Lower leg skin (tissue), 4 donors: ENCODE results near the gene LAMA4. TPM values are rescaled to one million over a fixed set of nuclear protein-coding genes. Genes with fewer than 3 reads are reported as not detected.

Source experiments
- DNase-seq, 2 donors: peaks; one replicate each; pipeline ENCODE4 v3.0.0-alpha.2; 2019; ENCODE audit warnings: low spot score in 2 of 2
- H3K4me3 ChIP-seq: fragments of 200-600 bp; sonication (generic); 2 replicates; pipeline ENCODE4 v1.5.1; 2017; ENCODE audit warnings: mild to moderate bottlenecking, low read depth; ENCODE audit not compliant: poor library complexity, severe bottlenecking
- POLR2A ChIP-seq, 2 donors: fragments of 450-650 bp; IDR thresholded peaks; one replicate each; pipeline ENCODE4 v1.6.1; 2016 to 2017; ENCODE audit warnings: antibody characterized with exemption in 2 of 2, mild to moderate bottlenecking in 1 of 2, moderate library complexity in 1 of 2
- WGBS, 2 donors: methylation state at CpG; one replicate each; pipeline ENCODE4 v1.1.5; 2018; 5-methylcytosine and 5-hydroxymethylcytosine counted together
- intact Hi-C: fragments of 100-400 bp; cut with DNase I; formaldehyde crosslinking; loops from one replicate; pipeline ENCODE4 v1.15.0; 2023; ENCODE audit warnings: low total_unique reads
- total RNA-seq, 4 donors: library from RNA; depleted of rRNA; stranded (reverse); fragments of >200 nt; gene quantifications; one replicate each; pipeline ENCODE4 v1.1.0, GENCODE V29; 2016
- TF ChIP-seq, protein P1 (sequence below), 3 donors: fragments of 450-650 bp; IDR thresholded peaks; one replicate each; pipeline ENCODE4 v1.5.1; 2016; ENCODE audit warnings: antibody characterized with exemption in 3 of 3, mild to moderate bottlenecking in 3 of 3, moderate library complexity in 2 of 3

Gene LAMA4
- total RNA-seq, 4 donors from 2014 or later, result 11.0 to 18.7 (median 17.4) TPM

DNA sequence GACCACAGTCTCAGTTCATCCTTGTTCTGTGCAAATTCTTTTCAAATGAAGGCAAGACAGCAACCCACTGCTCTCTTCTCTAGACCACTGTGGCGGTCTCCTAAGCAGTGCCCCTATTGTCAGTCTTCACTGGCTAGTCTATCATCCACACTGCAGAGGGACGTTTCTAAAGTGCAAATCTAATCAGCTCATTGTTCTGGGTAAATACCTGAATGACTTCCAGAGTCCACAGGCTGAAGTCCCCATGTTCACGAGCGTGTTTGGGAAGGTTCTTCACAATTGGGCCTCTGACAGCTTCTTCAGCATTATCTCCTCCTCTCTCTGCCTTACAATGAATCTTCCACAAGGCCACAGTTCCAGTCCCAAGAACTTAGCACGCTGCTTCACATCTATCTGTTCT, 73.2 kb downstream of the LAMA4 start:
- no peak overlapping the region for H3K4me3 ChIP-seq
- TF ChIP-seq POLR2A (IDR thresholded peaks at IDR 0.05), result no peak
- TF ChIP-seq, protein P1, sequence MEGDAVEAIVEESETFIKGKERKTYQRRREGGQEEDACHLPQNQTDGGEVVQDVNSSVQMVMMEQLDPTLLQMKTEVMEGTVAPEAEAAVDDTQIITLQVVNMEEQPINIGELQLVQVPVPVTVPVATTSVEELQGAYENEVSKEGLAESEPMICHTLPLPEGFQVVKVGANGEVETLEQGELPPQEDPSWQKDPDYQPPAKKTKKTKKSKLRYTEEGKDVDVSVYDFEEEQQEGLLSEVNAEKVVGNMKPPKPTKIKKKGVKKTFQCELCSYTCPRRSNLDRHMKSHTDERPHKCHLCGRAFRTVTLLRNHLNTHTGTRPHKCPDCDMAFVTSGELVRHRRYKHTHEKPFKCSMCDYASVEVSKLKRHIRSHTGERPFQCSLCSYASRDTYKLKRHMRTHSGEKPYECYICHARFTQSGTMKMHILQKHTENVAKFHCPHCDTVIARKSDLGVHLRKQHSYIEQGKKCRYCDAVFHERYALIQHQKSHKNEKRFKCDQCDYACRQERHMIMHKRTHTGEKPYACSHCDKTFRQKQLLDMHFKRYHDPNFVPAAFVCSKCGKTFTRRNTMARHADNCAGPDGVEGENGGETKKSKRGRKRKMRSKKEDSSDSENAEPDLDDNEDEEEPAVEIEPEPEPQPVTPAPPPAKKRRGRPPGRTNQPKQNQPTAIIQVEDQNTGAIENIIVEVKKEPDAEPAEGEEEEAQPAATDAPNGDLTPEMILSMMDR (IDR thresholded peaks at IDR 0.05), result no peak
- WGBS, 2 donors, result 75 to 79% methylated on average over 5 of the region's 5 CpGs
- intact Hi-C loops, result loop anchor here (5.0 kb wide), 1 partner anchor 131 kb away; no protein-coding TSS in a partner anchor
- no peak for DNase-seq

DNA sequence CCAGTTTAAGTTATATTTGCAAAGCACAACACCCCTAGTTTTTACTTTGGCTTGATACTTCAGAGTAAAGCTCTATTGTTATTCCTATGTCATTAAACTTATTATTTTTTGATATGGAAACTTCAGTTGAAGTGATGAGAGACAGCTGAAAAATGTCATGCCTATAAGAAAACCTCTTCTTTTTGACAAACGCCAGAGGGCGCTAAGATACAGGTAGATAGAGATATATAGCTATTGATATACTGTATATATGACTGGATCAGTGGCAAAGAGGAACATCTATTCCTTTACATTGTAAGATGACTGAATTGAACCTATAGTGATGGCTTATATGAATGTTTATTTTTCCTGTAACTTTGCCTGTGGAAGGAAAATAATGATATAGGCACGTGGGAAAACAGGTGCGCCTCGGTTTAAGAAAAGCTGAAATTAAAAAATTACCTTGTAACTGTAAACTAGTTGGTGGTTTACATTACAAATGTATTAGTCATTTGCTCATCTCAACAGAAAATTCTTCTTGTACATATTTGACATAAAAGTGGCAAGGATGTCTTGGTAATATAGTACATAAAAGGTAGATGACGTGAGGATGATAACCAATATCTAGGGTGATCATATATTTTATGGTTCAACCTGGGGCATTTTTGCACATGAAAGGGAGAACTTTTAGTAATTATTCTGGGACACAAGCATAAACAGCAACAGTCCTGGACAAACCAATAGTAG, 74.1 kb downstream of the LAMA4 start:
- intact Hi-C loops, result loop anchor here (5.0 kb wide), 1 partner anchor 132 kb away; no protein-coding TSS in a partner anchor
- WGBS, 2 donors, result 50 to 55% methylated on average over 6 of the region's 6 CpGs
- DNase-seq, result peak in 1 of 2 donors; percentile 34
- H3K4me3 ChIP-seq, result no peak overlapping the region
- TF ChIP-seq, protein P1 (IDR thresholded peaks at IDR 0.05), result peak in 1 of 3 donors; percentile 50
- TF ChIP-seq POLR2A (IDR thresholded peaks at IDR 0.05), result no peak

DNA sequence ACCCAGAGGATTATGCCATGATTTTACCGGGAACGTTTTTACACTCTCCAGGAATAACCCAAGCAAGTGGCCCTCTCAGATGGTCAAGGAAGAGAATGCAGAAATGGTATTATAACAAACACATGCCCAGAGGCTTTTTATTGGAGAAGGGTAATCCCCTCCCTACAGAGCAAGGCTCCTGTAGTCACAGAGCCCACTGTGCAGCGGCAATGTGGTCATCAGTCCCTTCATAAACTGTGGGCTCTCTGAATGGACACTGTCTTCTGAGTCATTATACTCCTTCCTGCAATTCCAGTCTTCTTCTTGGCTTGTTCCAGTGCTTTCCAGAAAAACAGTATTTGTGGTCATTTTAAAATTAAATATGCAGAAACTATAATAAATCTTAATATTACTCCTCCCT, 74.7 kb downstream of the LAMA4 start:
- no peak for DNase-seq
- H3K4me3 ChIP-seq, result no peak overlapping the region
- 81 to 86% methylated on average over 3 of the region's 3 CpGs for WGBS, 2 donors
- intact Hi-C loops, result loop anchor here (5.0 kb wide), 1 partner anchor 133 kb away; no protein-coding TSS in a partner anchor
- no peak for TF ChIP-seq POLR2A (IDR thresholded peaks at IDR 0.05)
- TF ChIP-seq, protein P1 (IDR thresholded peaks at IDR 0.05), result no peak

DNA sequence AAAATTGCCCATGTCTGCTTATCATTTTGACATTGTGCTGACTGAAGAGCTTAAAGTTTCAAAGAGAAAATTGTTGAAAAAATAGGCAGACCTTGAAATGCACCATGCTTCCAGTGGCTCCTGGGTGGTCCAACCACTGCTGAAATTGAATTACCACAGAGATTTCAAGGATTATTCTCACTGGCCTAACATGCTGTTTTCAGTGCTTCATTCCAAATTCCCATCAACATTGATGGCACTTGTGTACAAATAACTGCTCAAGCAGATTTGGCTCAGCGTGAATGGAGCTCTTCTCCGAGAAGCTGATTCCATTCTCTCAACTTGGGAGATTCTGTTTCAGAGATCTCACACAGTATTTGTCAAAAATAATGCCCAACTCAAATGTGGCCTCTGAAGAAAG, 75.5 kb downstream of the LAMA4 start:
- intact Hi-C loops, result no loop called here
- TF ChIP-seq, protein P1 (IDR thresholded peaks at IDR 0.05), result no peak
- no peak for TF ChIP-seq POLR2A (IDR thresholded peaks at IDR 0.05)
- DNase-seq, result no peak
- 90 to 98% methylated on average over 2 of the region's 2 CpGs for WGBS, 2 donors
- H3K4me3 ChIP-seq, result no peak overlapping the region

DNA sequence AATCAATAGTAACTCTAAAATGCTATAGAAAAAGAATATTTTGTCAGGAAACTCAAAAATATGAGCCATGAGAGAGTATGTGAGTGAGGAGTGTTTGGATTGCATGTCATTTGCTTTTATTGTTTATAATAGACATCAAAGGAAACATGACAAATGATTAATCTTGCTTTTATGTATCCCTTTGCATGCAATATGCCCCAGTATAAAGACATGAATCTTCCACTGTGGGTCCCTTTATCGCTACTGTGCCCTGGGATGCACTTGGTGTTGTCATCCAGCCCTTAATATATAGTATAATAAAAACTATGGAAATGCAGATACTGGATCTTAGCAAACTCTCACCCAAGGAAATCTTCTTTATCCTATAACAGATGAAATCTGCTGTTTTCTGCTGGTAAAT, 77.3 kb downstream of the LAMA4 start:
- WGBS, 2 donors, result 97 to 100% methylated on average over 1 of the region's 1 CpG
- no peak for DNase-seq
- TF ChIP-seq POLR2A (IDR thresholded peaks at IDR 0.05), result no peak
- TF ChIP-seq, protein P1 (IDR thresholded peaks at IDR 0.05), result no peak
- no peak overlapping the region for H3K4me3 ChIP-seq
- intact Hi-C loops, result no loop called here
